IMR-90 (cell line): ENCODE measurements around the gene HDC. TPM values are rescaled to one million over a fixed set of nuclear protein-coding genes. Genes with fewer than 3 reads are reported as not detected.

Experiments used
- ATAC-seq: fragments of 200-7000 bp; cut with Tn5 transposase; 2 replicates; pipeline ENCODE4 v1.9.1; 2020; ENCODE audit warnings: low read depth, mild to moderate bottlenecking, moderate library complexity
- BruUV-seq: library from RNA; stranded (reverse); fragments of 400-500 nt; replicated peaks from 2 replicates; lab custom pipeline; 2021; lab: Mats Ljungman, UMichigan
- CTCF ChIA-PET: fragments of 300-600 bp; formaldehyde crosslinking; extraction: SDS; loops from one replicate; lab custom pipeline; 2021; ENCODE audit warnings: antibody characterized with exemption; lab: Yijun Ruan, JAX
- POLR2A ChIA-PET: fragments of 300-600 bp; sonication (Branson Sonifier 250); formaldehyde crosslinking; loops from one replicate; lab custom pipeline; 2022; ENCODE audit warnings: antibody characterized with exemption; ENCODE audit not compliant: unreplicated experiment; lab: Charles Lee
- DNase-seq: peaks from one replicate; pipeline ENCODE4 v3.0.0; 2013
- H2AFZ ChIP-seq: replicated peaks from 2 replicates; pipeline ENCODE3; 2013; ENCODE audit warnings: low read length, mild to moderate bottlenecking; ENCODE audit not compliant: poor library complexity
- H2AK5ac ChIP-seq: 2 replicates; pipeline ENCODE4 v1.6.1; 2013; ENCODE audit warnings: low read depth, low read length, inconsistent platforms
- H2AK9ac ChIP-seq: replicated peaks from 2 replicates; pipeline ENCODE3; 2013; ENCODE audit warnings: mild to moderate bottlenecking, low read depth, low read length, moderate library complexity; ENCODE audit not compliant: poor library complexity
- H2BK120ac ChIP-seq: 2 replicates; pipeline ENCODE4 v1.6.1; 2013; ENCODE audit warnings: low read depth, low read length, inconsistent platforms
- H2BK15ac ChIP-seq: 3 replicates; pipeline ENCODE4 v1.6.1; 2013; ENCODE audit warnings: low read depth, low read length, inconsistent platforms
- H2BK20ac ChIP-seq: 2 replicates; pipeline ENCODE4 v1.6.1; 2013; ENCODE audit warnings: low read depth, mild to moderate bottlenecking, inconsistent platforms, low read length, moderate library complexity
- H2BK5ac ChIP-seq: 2 replicates; pipeline ENCODE4 v1.6.1; 2013; ENCODE audit warnings: mild to moderate bottlenecking, low read depth, low read length, inconsistent platforms; ENCODE audit not compliant: poor library complexity, severe bottlenecking
- H3K14ac ChIP-seq: replicated peaks from 2 replicates; pipeline ENCODE4 v1.6.1; 2013; ENCODE audit warnings: low read depth, low read length, inconsistent platforms
- H3K18ac ChIP-seq: 2 replicates; pipeline ENCODE4 v1.6.1; 2013; ENCODE audit warnings: low read depth, low read length, control low read depth
- H3K23ac ChIP-seq: 2 replicates; pipeline ENCODE4 v1.6.1; 2013; ENCODE audit warnings: low read depth, low read length, inconsistent platforms
- H3K27ac ChIP-seq: 2 replicates; pipeline ENCODE4 v1.5.1; 2013; ENCODE audit warnings: mild to moderate bottlenecking, control low read depth, low read length; ENCODE audit not compliant: insufficient read depth
- H3K27me3 ChIP-seq: 2 replicates; pipeline ENCODE4 v1.6.1; 2013; ENCODE audit warnings: low read length; ENCODE audit not compliant: control insufficient read depth, insufficient read depth
- H3K36me3 ChIP-seq: 2 replicates; pipeline ENCODE4 v1.6.1; 2013; ENCODE audit warnings: low read length, mixed read lengths; ENCODE audit not compliant: control insufficient read depth, insufficient read depth
- H3K4ac ChIP-seq: 2 replicates; pipeline ENCODE4 v1.6.1; 2013; ENCODE audit warnings: low read depth, low read length, inconsistent platforms
- H3K4me1 ChIP-seq: 2 replicates; pipeline ENCODE4 v1.6.1; 2013; ENCODE audit warnings: low read length, mixed read lengths; ENCODE audit not compliant: control insufficient read depth, insufficient read depth
- H3K4me2 ChIP-seq: 2 replicates; pipeline ENCODE4 v1.6.1; 2013; ENCODE audit warnings: low read depth, mild to moderate bottlenecking, control low read depth, low read length, moderate library complexity
- H3K4me3 ChIP-seq: 2 replicates; pipeline ENCODE4 v1.5.1; 2013; ENCODE audit warnings: low read depth, mild to moderate bottlenecking, control low read depth, low read length, moderate library complexity; ENCODE audit not compliant: insufficient read depth
- H3K56ac ChIP-seq: 2 replicates; pipeline ENCODE4 v1.6.1; 2013; ENCODE audit warnings: low read length, inconsistent platforms; ENCODE audit not compliant: insufficient read depth; ENCODE audit errors: extremely low read depth
- H3K79me1 ChIP-seq, 2 experiments: 2 replicates each; pipeline ENCODE4 v1.6.1; 2013; ENCODE audit warnings: low read length in 2 of 2, inconsistent platforms in 1 of 2, low read depth in 1 of 2
- H3K9ac ChIP-seq: 2 replicates; pipeline ENCODE4 v1.6.1; 2013; ENCODE audit warnings: low read depth, low read length, control low read depth
- H3K9me1 ChIP-seq: 2 replicates; pipeline ENCODE4 v1.6.1; 2013; ENCODE audit warnings: low read length, inconsistent platforms; ENCODE audit not compliant: insufficient read depth
- H3K9me3 ChIP-seq: 2 replicates; pipeline ENCODE4 v1.6.1; 2013; ENCODE audit warnings: low read length; ENCODE audit not compliant: control insufficient read depth, insufficient read depth
- H4K20me1 ChIP-seq: 2 replicates; pipeline ENCODE4 v1.6.1; 2013; ENCODE audit warnings: low read length, inconsistent platforms; ENCODE audit not compliant: insufficient read depth
- H4K5ac ChIP-seq: 2 replicates; pipeline ENCODE4 v1.6.1; 2013; ENCODE audit warnings: mild to moderate bottlenecking, low read depth, low read length, control low read depth
- H4K8ac ChIP-seq, 2 experiments: 2 replicates each; pipeline ENCODE4 v1.6.1; 2013; ENCODE audit warnings: low read depth in 2 of 2, low read length in 2 of 2, control low read depth in 1 of 2, inconsistent platforms in 1 of 2
- H4K91ac ChIP-seq: 2 replicates; pipeline ENCODE4 v1.6.1; 2013; ENCODE audit warnings: low read depth, low read length, inconsistent platforms; ENCODE audit not compliant: insufficient read depth
- CEBPB ChIP-seq: IDR thresholded peaks from 2 replicates; pipeline ENCODE4 v1.6.1; 2012; ENCODE audit warnings: low read depth, low read length, improper control_type of control experiment
- CHD1 ChIP-seq: IDR thresholded peaks from 2 replicates; pipeline ENCODE4 v1.6.1; 2012; ENCODE audit warnings: low read depth, low read length, improper control_type of control experiment
- MAZ ChIP-seq: IDR thresholded peaks from 2 replicates; pipeline ENCODE4 v1.6.1; 2012; ENCODE audit warnings: low read depth, mild to moderate bottlenecking, low read length, improper control_type of control experiment, moderate library complexity, borderline replicate concordance
- NFE2L2 ChIP-seq: fragments of 150-350 bp; IDR thresholded peaks from 2 replicates; pipeline ENCODE4 v1.6.1; 2016; ENCODE audit warnings: low read depth, mild to moderate bottlenecking, low read length
- RAD21 ChIP-seq: IDR thresholded peaks from 2 replicates; pipeline ENCODE4 v1.6.1; 2012; ENCODE audit warnings: low read length, improper control_type of control experiment
- RCOR1 ChIP-seq: IDR thresholded peaks from 2 replicates; pipeline ENCODE4 v1.6.1; 2012; ENCODE audit warnings: mild to moderate bottlenecking, low read length, improper control_type of control experiment; ENCODE audit not compliant: insufficient replicate concordance
- RFX5 ChIP-seq: IDR thresholded peaks from 2 replicates; pipeline ENCODE4 v1.8.0; 2012; ENCODE audit warnings: low read depth, mild to moderate bottlenecking, low read length, moderate library complexity
- SMC3 ChIP-seq: fragments of 150-350 bp; IDR thresholded peaks from 2 replicates; pipeline ENCODE4 v1.6.1; 2016; ENCODE audit warnings: low read depth, mild to moderate bottlenecking, antibody characterized with exemption, low read length, moderate library complexity
- WGBS, 2 experiments: methylation state at CpG; one replicate each; pipeline versions ENCODE4 v1.1.5 to v1.1.7; 2013; ENCODE audit warnings: missing lambda C conversion rate in 2 of 2; ENCODE audit not compliant: insufficient read length in 1 of 2; ENCODE audit errors: extremely low coverage in 2 of 2; 5-methylcytosine and 5-hydroxymethylcytosine counted together
- dilution Hi-C: fragments of 300-500 bp; cut with HindIII; formaldehyde crosslinking; loops from one replicate; pipeline ENCODE4 v1.14.3; 2018; ENCODE audit warnings: low sequenced_read_pairs; ENCODE audit not compliant: unreplicated experiment
- in situ Hi-C: fragments of 300-500 bp; cut with MboI; formaldehyde crosslinking; loops from 3 replicates; pipeline ENCODE4 v1.14.3; 2019; ENCODE audit warnings: low sequenced_read_pairs, inconsistent platforms, mixed read lengths
- intact Hi-C: fragments of 100-400 bp; cut with micrococcal nuclease; formaldehyde crosslinking; loops from 2 replicates; pipeline ENCODE4 v1.10.0; 2022
- polyA plus RNA-seq, 3 experiments: library from polyadenylated mRNA; depleted of rRNA; stranded (reverse); fragments of >200 nt; gene quantifications; 2 replicates each; pipeline ENCODE4 v1.2.3, GENCODE V29; 2012; ENCODE audit warnings: low replicate concordance in 1 of 3
- total RNA-seq: library from RNA; depleted of rRNA; stranded (reverse); fragments of >200 nt; gene quantifications from 2 replicates; pipeline ENCODE4 v1.2.3, GENCODE V29; 2012
- TF ChIP-seq, protein P1 (sequence below): conservative IDR thresholded peaks from 2 replicates; pipeline ENCODE4 v1.5.1; 2012; ENCODE audit warnings: mild to moderate bottlenecking, low read depth, low read length, improper control_type of control experiment

The HDC gene
- total and polyA plus RNA-seq, 2 of the 4 experiments (the other 2 are of a cell fraction): not detected

DNA sequence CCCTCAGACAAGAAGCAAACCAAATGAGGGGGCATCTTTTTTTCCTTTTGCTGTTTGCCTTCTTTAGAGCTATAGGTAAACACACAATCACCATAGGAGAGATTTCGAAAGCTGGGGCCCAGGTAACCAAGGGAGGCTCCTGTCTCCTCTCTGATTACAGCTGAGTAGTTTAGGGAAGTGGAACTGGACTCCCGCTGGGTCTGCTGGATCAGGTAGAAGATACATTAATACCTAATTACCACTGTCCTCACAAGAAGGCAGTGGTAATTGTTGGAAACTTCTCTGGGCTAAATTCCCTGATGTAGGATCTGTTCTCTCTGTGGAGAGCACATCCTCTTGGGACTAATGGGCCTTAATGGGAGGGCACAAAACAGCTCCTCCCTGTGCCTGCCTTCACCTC is 32.7 kb downstream of the HDC start:
- Histone ChIP-seq H4K5ac (no peak overlapping the region), H3K27me3 (no peaks in the 10 kb centered on the region), H3K27ac (no peak overlapping the region), H2AK5ac (no peak overlapping the region), H3K14ac (no peak overlapping the region), H3K9me1 (peaks cover under 1% of the 10 kb centered on the region; the same call in 1 of the 2 replicates), H3K23ac (no peak overlapping the region), H2BK120ac (no peak overlapping the region), H2BK15ac (no peak overlapping the region), H3K4me2 (no peak overlapping the region), H2BK5ac (no peak overlapping the region), H4K20me1 (no peaks in the 10 kb centered on the region), H3K4me3 (no peak overlapping the region), H2AFZ (no peak overlapping the region), H3K4me1 (no peaks in the 10 kb centered on the region), H3K79me1 (no peaks in the 10 kb centered on the region), H3K56ac (no peak overlapping the region), H3K9ac (no peak overlapping the region), H3K4ac (no peak overlapping the region), H3K9me3 (no peaks in the 10 kb centered on the region), H2BK20ac (no peak overlapping the region), H3K36me3 (no peaks in the 10 kb centered on the region), H4K91ac (no peak overlapping the region), H2AK9ac (no peak overlapping the region), H3K18ac (no peak overlapping the region), H4K8ac (no peak overlapping the region)
- intact Hi-C loops (no loop called here), in situ Hi-C loops (no loop called here), dilution Hi-C loops (no loop called here)
- ChIA-PET POLR2A (no interaction called here), CTCF (no interaction called here)
- BruUV-seq: no TSS peak
- ATAC-seq (no peak), DNase-seq (no peak)
- TF ChIP-seq MAZ: no peak
- TF ChIP-seq RFX5: no peak
- no peak for TF ChIP-seq SMC3
- no peak for TF ChIP-seq NFE2L2
- no peak for TF ChIP-seq RCOR1
- no peak for TF ChIP-seq CEBPB
- TF ChIP-seq CHD1: no peak
- TF ChIP-seq RAD21: no peak
- TF ChIP-seq, protein P1, sequence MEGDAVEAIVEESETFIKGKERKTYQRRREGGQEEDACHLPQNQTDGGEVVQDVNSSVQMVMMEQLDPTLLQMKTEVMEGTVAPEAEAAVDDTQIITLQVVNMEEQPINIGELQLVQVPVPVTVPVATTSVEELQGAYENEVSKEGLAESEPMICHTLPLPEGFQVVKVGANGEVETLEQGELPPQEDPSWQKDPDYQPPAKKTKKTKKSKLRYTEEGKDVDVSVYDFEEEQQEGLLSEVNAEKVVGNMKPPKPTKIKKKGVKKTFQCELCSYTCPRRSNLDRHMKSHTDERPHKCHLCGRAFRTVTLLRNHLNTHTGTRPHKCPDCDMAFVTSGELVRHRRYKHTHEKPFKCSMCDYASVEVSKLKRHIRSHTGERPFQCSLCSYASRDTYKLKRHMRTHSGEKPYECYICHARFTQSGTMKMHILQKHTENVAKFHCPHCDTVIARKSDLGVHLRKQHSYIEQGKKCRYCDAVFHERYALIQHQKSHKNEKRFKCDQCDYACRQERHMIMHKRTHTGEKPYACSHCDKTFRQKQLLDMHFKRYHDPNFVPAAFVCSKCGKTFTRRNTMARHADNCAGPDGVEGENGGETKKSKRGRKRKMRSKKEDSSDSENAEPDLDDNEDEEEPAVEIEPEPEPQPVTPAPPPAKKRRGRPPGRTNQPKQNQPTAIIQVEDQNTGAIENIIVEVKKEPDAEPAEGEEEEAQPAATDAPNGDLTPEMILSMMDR: no peak
- no CpG with 5 or more reads among the region's 2 CpGs for WGBS, 2 experiments
